GM12891 (cell line): ENCODE data around the gene SPTBN5.

Source experiments
- PAX5 ChIP-seq: IDR thresholded peaks from 2 replicates; pipeline ENCODE4 v1.6.1; 2011; ENCODE audit warnings: low read length, moderate library complexity, mild to moderate bottlenecking; ENCODE audit not compliant: insufficient read depth, severe bottlenecking
- POLR2A ChIP-seq: IDR thresholded peaks from 2 replicates; pipeline ENCODE4 v1.6.1; 2011; ENCODE audit warnings: low read depth, low read length, control low read depth
- POLR2AphosphoS5 ChIP-seq: IDR thresholded peaks from 2 replicates; pipeline ENCODE4 v1.6.1; 2011; ENCODE audit warnings: low read depth, low read length, control low read depth
- SPI1 ChIP-seq: IDR thresholded peaks from 2 replicates; pipeline ENCODE4 v1.6.1; 2011; ENCODE audit warnings: low read depth, low read length, control low read depth
- TAF1 ChIP-seq: IDR thresholded peaks from 2 replicates; pipeline ENCODE4 v1.6.1; 2011; ENCODE audit warnings: low read depth, low read length, control low read depth

DNA sequence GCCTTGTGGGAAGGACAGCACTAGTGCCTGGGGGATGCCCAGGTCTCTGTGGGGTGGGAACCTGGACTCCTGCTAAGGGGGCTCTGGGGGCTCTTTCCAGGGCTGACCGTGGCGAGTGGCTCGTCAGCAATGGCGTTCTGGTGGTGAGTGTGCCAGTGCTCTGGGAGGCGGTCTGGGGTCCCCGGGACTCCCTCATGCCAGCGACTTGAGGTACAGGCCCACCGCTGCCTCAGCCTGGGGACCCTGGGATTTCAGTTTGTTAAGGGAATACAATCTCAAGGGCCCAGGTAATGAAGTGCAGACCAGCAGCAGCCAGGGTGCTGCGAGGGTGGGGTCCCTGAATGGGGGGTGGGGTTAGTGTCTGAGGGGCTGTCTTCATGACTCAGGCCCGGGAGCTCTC, 52.7 kb downstream of the SPTBN5 start:
- TF ChIP-seq POLR2A (no peak), POLR2AphosphoS5 (no peak), TAF1 (no peak), SPI1 (no peak), PAX5 (no peak)
